Measurements from ENCODE around the gene ANKDD1B.

Gene ANKDD1B

GRCh38 chr5:75653521-75653920 is 42.3 kb downstream of the ANKDD1B start:
- peaks cover 27% of the 10 kb centered on the region for H3K27me3 Mint-ChIP-seq
- no peaks in the 10 kb centered on the region for H3K4me1 Mint-ChIP-seq
- H3K4me3 Mint-ChIP-seq, result no peak overlapping the region
- no peak for DNase-seq (ENCODE audit: low spot score in 2 of 2)
- H3K36me3 Mint-ChIP-seq (ENCODE audit: insufficient read depth), result no peaks in the 10 kb centered on the region
- no peak overlapping the region for H3K27ac Mint-ChIP-seq (ENCODE audit: low read depth)
- no peak for ATAC-seq (replicated peaks; ENCODE audit: extremely low read depth, poor library complexity, severe bottlenecking)
- no peaks in the 10 kb centered on the region for H3K9me3 Mint-ChIP-seq

GRCh38 chr5:75654693-75655295 is 43.5 kb downstream of the ANKDD1B start:
- Mint-ChIP-seq H3K4me3 (no peak overlapping the region), H3K36me3 (ENCODE audit: insufficient read depth) (no peaks in the 10 kb centered on the region), H3K27ac (ENCODE audit: low read depth) (no peak overlapping the region), H3K27me3 (peaks cover 27% of the 10 kb centered on the region), H3K4me1 (no peaks in the 10 kb centered on the region), H3K9me3 (no peaks in the 10 kb centered on the region)
- no peak for DNase-seq (ENCODE audit: low spot score in 2 of 2)
- ATAC-seq (replicated peaks; ENCODE audit: extremely low read depth, poor library complexity, severe bottlenecking), result no peak

- H3K27ac Mint-ChIP-seq (ENCODE audit: low read depth), result no peak overlapping the region
- DNase-seq (ENCODE audit: low spot score in 2 of 2), result no peak
- H3K9me3 Mint-ChIP-seq, result no peaks in the 10 kb centered on the region
- no peak for ATAC-seq (replicated peaks; ENCODE audit: extremely low read depth, poor library complexity, severe bottlenecking)
- peaks cover 27% of the 10 kb centered on the region for H3K27me3 Mint-ChIP-seq
- H3K4me3 Mint-ChIP-seq, result no peak overlapping the region
- H3K36me3 Mint-ChIP-seq (ENCODE audit: insufficient read depth), result no peaks in the 10 kb centered on the region
- H3K4me1 Mint-ChIP-seq, result no peaks in the 10 kb centered on the region
Measured at GRCh38 chr5:75656311-75657003, 45.2 kb downstream of the ANKDD1B start.

GRCh38 chr5:75659791-75660450 is 48.7 kb downstream of the ANKDD1B start:
- H3K27ac Mint-ChIP-seq (ENCODE audit: low read depth), result no peak overlapping the region
- H3K27me3 Mint-ChIP-seq, result peaks cover 17% of the 10 kb centered on the region
- no peak overlapping the region for H3K4me3 Mint-ChIP-seq
- no peaks in the 10 kb centered on the region for H3K9me3 Mint-ChIP-seq
- H3K4me1 Mint-ChIP-seq, result no peaks in the 10 kb centered on the region
- ATAC-seq (replicated peaks; ENCODE audit: extremely low read depth, poor library complexity, severe bottlenecking) (no peak), DNase-seq (ENCODE audit: low spot score in 2 of 2) (no peak)
- no peaks in the 10 kb centered on the region for H3K36me3 Mint-ChIP-seq (ENCODE audit: insufficient read depth)

GRCh38 chr5:75660678-75661465 is 49.6 kb downstream of the ANKDD1B start:
- Mint-ChIP-seq H3K4me1 (no peaks in the 10 kb centered on the region), H3K36me3 (ENCODE audit: insufficient read depth) (no peaks in the 10 kb centered on the region), H3K4me3 (no peak overlapping the region), H3K27ac (ENCODE audit: low read depth) (no peak overlapping the region), H3K9me3 (no peaks in the 10 kb centered on the region), H3K27me3 (peaks cover 8% of the 10 kb centered on the region)
- DNase-seq (ENCODE audit: low spot score in 2 of 2) (no peak), ATAC-seq (replicated peaks; ENCODE audit: extremely low read depth, poor library complexity, severe bottlenecking) (no peak)

- no peaks in the 10 kb centered on the region for H3K4me1 Mint-ChIP-seq
- H3K27me3 Mint-ChIP-seq, result no peaks in the 10 kb centered on the region
- ATAC-seq (replicated peaks; ENCODE audit: extremely low read depth, poor library complexity, severe bottlenecking) (no peak), DNase-seq (ENCODE audit: low spot score in 2 of 2) (no peak)
- H3K9me3 Mint-ChIP-seq, result no peaks in the 10 kb centered on the region
- H3K27ac Mint-ChIP-seq (ENCODE audit: low read depth), result no peak overlapping the region
- no peak overlapping the region for H3K4me3 Mint-ChIP-seq
- no peaks in the 10 kb centered on the region for H3K36me3 Mint-ChIP-seq (ENCODE audit: insufficient read depth)
Measured at GRCh38 chr5:75662061-75662460, 50.8 kb downstream of the ANKDD1B start.

GRCh38 chr5:75663579-75664284 is 52.5 kb downstream of the ANKDD1B start:
- Mint-ChIP-seq H3K27me3 (no peaks in the 10 kb centered on the region), H3K4me1 (peaks cover 3% of the 10 kb centered on the region), H3K27ac (ENCODE audit: low read depth) (no peak overlapping the region), H3K4me3 (no peak overlapping the region), H3K36me3 (ENCODE audit: insufficient read depth) (peaks cover 2% of the 10 kb centered on the region), H3K9me3 (no peaks in the 10 kb centered on the region)
- DNase-seq (ENCODE audit: low spot score in 2 of 2) (no peak), ATAC-seq (replicated peaks; ENCODE audit: extremely low read depth, poor library complexity, severe bottlenecking) (no peak)

- Mint-ChIP-seq H3K4me3 (no peak overlapping the region), H3K27ac (ENCODE audit: low read depth) (no peak overlapping the region), H3K36me3 (ENCODE audit: insufficient read depth) (peaks cover 3% of the 10 kb centered on the region), H3K4me1 (peaks cover 13% of the 10 kb centered on the region), H3K27me3 (no peaks in the 10 kb centered on the region), H3K9me3 (no peaks in the 10 kb centered on the region)
- no peak for DNase-seq (ENCODE audit: low spot score in 2 of 2)
- no peak for ATAC-seq (replicated peaks; ENCODE audit: extremely low read depth, poor library complexity, severe bottlenecking)
Measured at GRCh38 chr5:75664979-75665378, 53.7 kb downstream of the ANKDD1B start.

- Mint-ChIP-seq H3K4me3 (no peak overlapping the region), H3K27me3 (no peaks in the 10 kb centered on the region), H3K9me3 (no peaks in the 10 kb centered on the region), H3K36me3 (ENCODE audit: insufficient read depth) (peaks cover 3% of the 10 kb centered on the region), H3K4me1 (peaks cover 13% of the 10 kb centered on the region), H3K27ac (ENCODE audit: low read depth) (no peak overlapping the region)
- no peak for DNase-seq (ENCODE audit: low spot score in 2 of 2)
- ATAC-seq (replicated peaks; ENCODE audit: extremely low read depth, poor library complexity, severe bottlenecking), result no peak
Measured at GRCh38 chr5:75666801-75667200, 55.5 kb downstream of the ANKDD1B start.

GRCh38 chr5:75667586-75667985 is 56.3 kb downstream of the ANKDD1B start:
- H3K27me3 Mint-ChIP-seq, result no peaks in the 10 kb centered on the region
- H3K4me1 Mint-ChIP-seq, result peaks cover 13% of the 10 kb centered on the region
- H3K9me3 Mint-ChIP-seq, result no peaks in the 10 kb centered on the region
- ATAC-seq (replicated peaks; ENCODE audit: extremely low read depth, poor library complexity, severe bottlenecking), result no peak
- DNase-seq (ENCODE audit: low spot score in 2 of 2), result no peak
- H3K36me3 Mint-ChIP-seq (ENCODE audit: insufficient read depth), result peaks cover 5% of the 10 kb centered on the region
- no peak overlapping the region for H3K27ac Mint-ChIP-seq (ENCODE audit: low read depth)
- H3K4me3 Mint-ChIP-seq, result no peak overlapping the region

GRCh38 chr5:75668445-75668844 is 57.2 kb downstream of the ANKDD1B start:
- Mint-ChIP-seq H3K4me1 (peaks cover 13% of the 10 kb centered on the region), H3K4me3 (peak overlapping the region; percentile 77), H3K27ac (ENCODE audit: low read depth) (peak overlapping the region; percentile 72), H3K27me3 (no peaks in the 10 kb centered on the region), H3K36me3 (ENCODE audit: insufficient read depth) (peaks cover 8% of the 10 kb centered on the region), H3K9me3 (no peaks in the 10 kb centered on the region)
- DNase-seq (ENCODE audit: low spot score in 2 of 2) (no peak), ATAC-seq (replicated peaks; ENCODE audit: extremely low read depth, poor library complexity, severe bottlenecking) (peak; percentile 27)
